ENCODE results near the gene TMEM18.

TMEM18 gene

GRCh38 chr2:660586-661359 is 16.4 kb downstream of the TMEM18 start:
- peaks cover under 1% of the 10 kb centered on the region for H3K36me3 ChIP-seq (ENCODE audit: control insufficient read depth, insufficient read depth, low read length)
- H3K4me2 ChIP-seq (ENCODE audit: low read length): no peak overlapping the region
- H3K18ac ChIP-seq (ENCODE audit: low read length): no peak overlapping the region
- no peak overlapping the region for H3K9ac ChIP-seq (ENCODE audit: low read length)
- no peak overlapping the region for H2BK15ac ChIP-seq (replicated peaks; ENCODE audit: low read depth)
- H3K27me3 ChIP-seq (ENCODE audit: insufficient read depth, low read length, poor library complexity): no peaks in the 10 kb centered on the region
- no peak overlapping the region for H3K23ac ChIP-seq (ENCODE audit: low read length)
- H2AK5ac ChIP-seq (ENCODE audit: low read length): no peak overlapping the region
- no peak overlapping the region for H3K4me3 ChIP-seq (ENCODE audit: low read length)
- no peak overlapping the region for H4K5ac ChIP-seq (ENCODE audit: low read length)
- H2BK5ac ChIP-seq (ENCODE audit: low read length): no peak overlapping the region
- H4K8ac ChIP-seq (ENCODE audit: low read depth, low read length): no peak overlapping the region
- H3K79me1 ChIP-seq (ENCODE audit: low read length): no peaks in the 10 kb centered on the region
- no peak overlapping the region for H2BK120ac ChIP-seq (ENCODE audit: low read depth, low read length)
- H3K4me1 ChIP-seq (ENCODE audit: control insufficient read depth, low read depth, low read length): no peaks in the 10 kb centered on the region
- WGBS (ENCODE audit: extremely low coverage, insufficient coverage, low lambda C conversion rate): no CpG with 5 or more reads among the region's 29 CpGs
- DNase-seq: peak; percentile 40
- H3K79me2 ChIP-seq (ENCODE audit: control insufficient read depth, insufficient read depth, low read length): no peaks in the 10 kb centered on the region
- no peak overlapping the region for H3K27ac ChIP-seq (ENCODE audit: low read depth, low read length)
- no peak overlapping the region for H3K4ac ChIP-seq (ENCODE audit: low read depth, low read length)
- no peak overlapping the region for H3K56ac ChIP-seq (ENCODE audit: low read length)

GRCh38 chr2:660029-660428 is 17.2 kb downstream of the TMEM18 start:
- H3K4me2 ChIP-seq (ENCODE audit: low read length): no peak overlapping the region
- H3K18ac ChIP-seq (ENCODE audit: low read length): no peak overlapping the region
- no peaks in the 10 kb centered on the region for H3K36me3 ChIP-seq (ENCODE audit: control insufficient read depth, insufficient read depth, low read length)
- no peak overlapping the region for H2BK15ac ChIP-seq (replicated peaks; ENCODE audit: low read depth)
- no peaks in the 10 kb centered on the region for H3K79me1 ChIP-seq (ENCODE audit: low read length)
- no peak overlapping the region for H3K23ac ChIP-seq (ENCODE audit: low read length)
- H2AK5ac ChIP-seq (ENCODE audit: low read length): no peak overlapping the region
- H3K27me3 ChIP-seq (ENCODE audit: insufficient read depth, low read length, poor library complexity): no peaks in the 10 kb centered on the region
- no CpG with 5 or more reads among the region's 12 CpGs for WGBS (ENCODE audit: extremely low coverage, insufficient coverage, low lambda C conversion rate)
- DNase-seq: no peak
- H2BK5ac ChIP-seq (ENCODE audit: low read length): no peak overlapping the region
- H3K27ac ChIP-seq (ENCODE audit: low read depth, low read length): no peak overlapping the region
- H3K4ac ChIP-seq (ENCODE audit: low read depth, low read length): no peak overlapping the region
- no peaks in the 10 kb centered on the region for H3K4me1 ChIP-seq (ENCODE audit: control insufficient read depth, low read depth, low read length)
- H3K9ac ChIP-seq (ENCODE audit: low read length): no peak overlapping the region
- no peak overlapping the region for H4K5ac ChIP-seq (ENCODE audit: low read length)
- H4K8ac ChIP-seq (ENCODE audit: low read depth, low read length): no peak overlapping the region
- H3K4me3 ChIP-seq (ENCODE audit: low read length): no peak overlapping the region
- no peak overlapping the region for H3K56ac ChIP-seq (ENCODE audit: low read length)
- H2BK120ac ChIP-seq (ENCODE audit: low read depth, low read length): no peak overlapping the region
- no peaks in the 10 kb centered on the region for H3K79me2 ChIP-seq (ENCODE audit: control insufficient read depth, insufficient read depth, low read length)

GRCh38 chr2:658426-658825 is 18.8 kb downstream of the TMEM18 start:
- Histone ChIP-seq H3K4me2 (ENCODE audit: low read length) (no peak overlapping the region), H3K18ac (ENCODE audit: low read length) (no peak overlapping the region), H3K79me2 (ENCODE audit: control insufficient read depth, insufficient read depth, low read length) (no peaks in the 10 kb centered on the region), H4K5ac (ENCODE audit: low read length) (no peak overlapping the region), H3K36me3 (ENCODE audit: control insufficient read depth, insufficient read depth, low read length) (no peaks in the 10 kb centered on the region), H2AK5ac (ENCODE audit: low read length) (no peak overlapping the region), H3K23ac (ENCODE audit: low read length) (no peak overlapping the region), H3K27ac (ENCODE audit: low read depth, low read length) (no peak overlapping the region), H2BK15ac (replicated peaks; ENCODE audit: low read depth) (no peak overlapping the region), H3K27me3 (ENCODE audit: insufficient read depth, low read length, poor library complexity) (no peaks in the 10 kb centered on the region), H3K56ac (ENCODE audit: low read length) (no peak overlapping the region), H3K4me3 (ENCODE audit: low read length) (no peak overlapping the region), H3K4me1 (ENCODE audit: control insufficient read depth, low read depth, low read length) (no peaks in the 10 kb centered on the region), H2BK120ac (ENCODE audit: low read depth, low read length) (no peak overlapping the region), H3K9ac (ENCODE audit: low read length) (no peak overlapping the region), H2BK5ac (ENCODE audit: low read length) (no peak overlapping the region), H4K8ac (ENCODE audit: low read depth, low read length) (no peak overlapping the region), H3K4ac (ENCODE audit: low read depth, low read length) (no peak overlapping the region), H3K79me1 (ENCODE audit: low read length) (no peaks in the 10 kb centered on the region)
- WGBS (ENCODE audit: extremely low coverage, insufficient coverage, low lambda C conversion rate): no CpG with 5 or more reads among the region's 8 CpGs
- no peak for DNase-seq

- no peak overlapping the region for H2BK120ac ChIP-seq (ENCODE audit: low read depth, low read length)
- H3K4ac ChIP-seq (ENCODE audit: low read depth, low read length): no peak overlapping the region
- H2BK5ac ChIP-seq (ENCODE audit: low read length): no peak overlapping the region
- H2AK5ac ChIP-seq (ENCODE audit: low read length): no peak overlapping the region
- no peak for DNase-seq
- H3K4me3 ChIP-seq (ENCODE audit: low read length): no peak overlapping the region
- H3K36me3 ChIP-seq (ENCODE audit: control insufficient read depth, insufficient read depth, low read length): no peaks in the 10 kb centered on the region
- no peak overlapping the region for H3K9ac ChIP-seq (ENCODE audit: low read length)
- no peaks in the 10 kb centered on the region for H3K79me2 ChIP-seq (ENCODE audit: control insufficient read depth, insufficient read depth, low read length)
- H3K79me1 ChIP-seq (ENCODE audit: low read length): no peaks in the 10 kb centered on the region
- no peak overlapping the region for H4K5ac ChIP-seq (ENCODE audit: low read length)
- no peak overlapping the region for H3K4me2 ChIP-seq (ENCODE audit: low read length)
- H3K18ac ChIP-seq (ENCODE audit: low read length): no peak overlapping the region
- H3K27ac ChIP-seq (ENCODE audit: low read depth, low read length): no peak overlapping the region
- no peak overlapping the region for H4K8ac ChIP-seq (ENCODE audit: low read depth, low read length)
- WGBS (ENCODE audit: extremely low coverage, insufficient coverage, low lambda C conversion rate): no CpG with 5 or more reads among the region's 6 CpGs
- H3K23ac ChIP-seq (ENCODE audit: low read length): no peak overlapping the region
- no peak overlapping the region for H2BK15ac ChIP-seq (replicated peaks; ENCODE audit: low read depth)
- no peak overlapping the region for H3K56ac ChIP-seq (ENCODE audit: low read length)
- no peaks in the 10 kb centered on the region for H3K27me3 ChIP-seq (ENCODE audit: insufficient read depth, low read length, poor library complexity)
- no peaks in the 10 kb centered on the region for H3K4me1 ChIP-seq (ENCODE audit: control insufficient read depth, low read depth, low read length)
These were observed 19.4 kb downstream of the TMEM18 start for GRCh38 chr2:657766-658165.

- H3K79me1 ChIP-seq (ENCODE audit: low read length): no peaks in the 10 kb centered on the region
- no peak overlapping the region for H4K5ac ChIP-seq (ENCODE audit: low read length)
- H4K8ac ChIP-seq (ENCODE audit: low read depth, low read length): no peak overlapping the region
- no peak overlapping the region for H3K18ac ChIP-seq (ENCODE audit: low read length)
- no peaks in the 10 kb centered on the region for H3K4me1 ChIP-seq (ENCODE audit: control insufficient read depth, low read depth, low read length)
- DNase-seq: no peak
- no peak overlapping the region for H3K4me3 ChIP-seq (ENCODE audit: low read length)
- no peaks in the 10 kb centered on the region for H3K36me3 ChIP-seq (ENCODE audit: control insufficient read depth, insufficient read depth, low read length)
- no peak overlapping the region for H2AK5ac ChIP-seq (ENCODE audit: low read length)
- no peak overlapping the region for H2BK120ac ChIP-seq (ENCODE audit: low read depth, low read length)
- no peak overlapping the region for H2BK15ac ChIP-seq (replicated peaks; ENCODE audit: low read depth)
- no peak overlapping the region for H3K4ac ChIP-seq (ENCODE audit: low read depth, low read length)
- no peak overlapping the region for H3K9ac ChIP-seq (ENCODE audit: low read length)
- H3K27ac ChIP-seq (ENCODE audit: low read depth, low read length): no peak overlapping the region
- H3K23ac ChIP-seq (ENCODE audit: low read length): no peak overlapping the region
- no peaks in the 10 kb centered on the region for H3K27me3 ChIP-seq (ENCODE audit: insufficient read depth, low read length, poor library complexity)
- no peaks in the 10 kb centered on the region for H3K79me2 ChIP-seq (ENCODE audit: control insufficient read depth, insufficient read depth, low read length)
- no CpG with 5 or more reads among the region's 5 CpGs for WGBS (ENCODE audit: extremely low coverage, insufficient coverage, low lambda C conversion rate)
- no peak overlapping the region for H2BK5ac ChIP-seq (ENCODE audit: low read length)
- no peak overlapping the region for H3K56ac ChIP-seq (ENCODE audit: low read length)
- H3K4me2 ChIP-seq (ENCODE audit: low read length): no peak overlapping the region
These were observed 20.5 kb downstream of the TMEM18 start for GRCh38 chr2:656676-657075.

- no peak for DNase-seq
- H4K5ac ChIP-seq (ENCODE audit: low read length): no peak overlapping the region
These were observed 21.6 kb downstream of the TMEM18 start for GRCh38 chr2:655626-656025.

More at GRCh38 chr2:655626-656025, 21.6 kb downstream of the TMEM18 start:
- H3K79me1 ChIP-seq (ENCODE audit: low read length): no peaks in the 10 kb centered on the region
- H3K4me2 ChIP-seq (ENCODE audit: low read length): no peak overlapping the region
- no peak overlapping the region for H3K18ac ChIP-seq (ENCODE audit: low read length)
- no peaks in the 10 kb centered on the region for H3K4me1 ChIP-seq (ENCODE audit: control insufficient read depth, low read depth, low read length)
- H2BK120ac ChIP-seq (ENCODE audit: low read depth, low read length): no peak overlapping the region
- H4K8ac ChIP-seq (ENCODE audit: low read depth, low read length): no peak overlapping the region
- H3K27ac ChIP-seq (ENCODE audit: low read depth, low read length): no peak overlapping the region
- no peak overlapping the region for H3K9ac ChIP-seq (ENCODE audit: low read length)
- H3K4ac ChIP-seq (ENCODE audit: low read depth, low read length): no peak overlapping the region
- H3K4me3 ChIP-seq (ENCODE audit: low read length): no peak overlapping the region
- no peaks in the 10 kb centered on the region for H3K36me3 ChIP-seq (ENCODE audit: control insufficient read depth, insufficient read depth, low read length)
- H2BK5ac ChIP-seq (ENCODE audit: low read length): no peak overlapping the region
- H3K27me3 ChIP-seq (ENCODE audit: insufficient read depth, low read length, poor library complexity): no peaks in the 10 kb centered on the region
- no peak overlapping the region for H3K56ac ChIP-seq (ENCODE audit: low read length)
- no peak overlapping the region for H2BK15ac ChIP-seq (replicated peaks; ENCODE audit: low read depth)
- H2AK5ac ChIP-seq (ENCODE audit: low read length): no peak overlapping the region
- no peak overlapping the region for H3K23ac ChIP-seq (ENCODE audit: low read length)
- H3K79me2 ChIP-seq (ENCODE audit: control insufficient read depth, insufficient read depth, low read length): no peaks in the 10 kb centered on the region
